ENCODE data around the gene ZNF787. TPM values are rescaled to one million over a fixed set of nuclear protein-coding genes. Genes with fewer than 3 reads are reported as not detected.

ZNF787 gene
- total RNA-seq, 1 experiment from 2014 or later = 54.6 TPM

DNA sequence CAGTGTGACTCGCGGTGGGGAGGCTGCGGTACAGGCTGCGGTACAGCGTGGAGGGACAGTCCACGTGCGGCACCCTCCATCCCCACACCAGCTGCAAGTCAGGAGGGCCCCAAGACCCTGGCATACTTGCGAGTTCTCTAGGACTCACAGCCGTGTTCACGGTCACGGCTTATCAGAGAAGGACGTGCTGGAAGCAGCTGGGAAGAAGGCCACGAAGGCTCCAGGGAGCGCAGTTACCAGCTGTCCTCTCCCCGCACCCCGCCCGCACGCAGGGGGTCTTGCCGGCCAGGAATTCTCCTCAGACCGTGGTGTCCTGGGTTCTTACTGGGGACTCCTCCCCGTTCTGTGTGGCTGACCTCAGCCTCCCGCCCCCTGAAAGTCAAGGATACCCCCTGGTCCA, 26.2 kb upstream of the ZNF787 start:
- no peaks in the 10 kb centered on the region for H3K9me3 ChIP-seq (ENCODE audit: control insufficient read depth, low read depth, low read length)
- no peaks in the 10 kb centered on the region for H3K9me3 Mint-ChIP-seq
- no CpG with 5 or more reads among the region's 22 CpGs for WGBS (ENCODE audit: extremely low coverage, insufficient read length, low lambda C conversion rate)
- H3T11ph ChIP-seq (ENCODE audit: low read length) = no peak overlapping the region
- TF ChIP-seq, protein P1, sequence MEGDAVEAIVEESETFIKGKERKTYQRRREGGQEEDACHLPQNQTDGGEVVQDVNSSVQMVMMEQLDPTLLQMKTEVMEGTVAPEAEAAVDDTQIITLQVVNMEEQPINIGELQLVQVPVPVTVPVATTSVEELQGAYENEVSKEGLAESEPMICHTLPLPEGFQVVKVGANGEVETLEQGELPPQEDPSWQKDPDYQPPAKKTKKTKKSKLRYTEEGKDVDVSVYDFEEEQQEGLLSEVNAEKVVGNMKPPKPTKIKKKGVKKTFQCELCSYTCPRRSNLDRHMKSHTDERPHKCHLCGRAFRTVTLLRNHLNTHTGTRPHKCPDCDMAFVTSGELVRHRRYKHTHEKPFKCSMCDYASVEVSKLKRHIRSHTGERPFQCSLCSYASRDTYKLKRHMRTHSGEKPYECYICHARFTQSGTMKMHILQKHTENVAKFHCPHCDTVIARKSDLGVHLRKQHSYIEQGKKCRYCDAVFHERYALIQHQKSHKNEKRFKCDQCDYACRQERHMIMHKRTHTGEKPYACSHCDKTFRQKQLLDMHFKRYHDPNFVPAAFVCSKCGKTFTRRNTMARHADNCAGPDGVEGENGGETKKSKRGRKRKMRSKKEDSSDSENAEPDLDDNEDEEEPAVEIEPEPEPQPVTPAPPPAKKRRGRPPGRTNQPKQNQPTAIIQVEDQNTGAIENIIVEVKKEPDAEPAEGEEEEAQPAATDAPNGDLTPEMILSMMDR (conservative IDR thresholded peaks at IDR 0.05) = no peak
- H4K20me1 ChIP-seq (ENCODE audit: control insufficient read depth, insufficient read depth, insufficient read length) = peaks cover 6% of the 10 kb centered on the region
- H3K56ac ChIP-seq (ENCODE audit: insufficient read length, low read depth, low read length) = no peak overlapping the region
- no peaks in the 10 kb centered on the region for H3K27me3 Mint-ChIP-seq (ENCODE audit: low read depth)
- H4K91ac ChIP-seq (ENCODE audit: insufficient read length, low read depth, low read length) = no peak overlapping the region
- no peak overlapping the region for H3K4me2 ChIP-seq (ENCODE audit: insufficient read depth, insufficient read length, low read length)
- H3K27ac ChIP-seq (ENCODE audit: insufficient read length, low read depth, low read length) = no peak overlapping the region
- H4K8ac ChIP-seq (replicated peaks; ENCODE audit: insufficient read length, low read depth, low read length) = no peak overlapping the region
- H4K5ac ChIP-seq (ENCODE audit: insufficient read length, low read depth, low read length) = no peak overlapping the region
- H3K4me1 Mint-ChIP-seq = peaks cover 4 to 5% of the 10 kb centered on the region in 2 experiments
- H2BK12ac ChIP-seq (ENCODE audit: insufficient read length, low read depth, low read length) = no peak overlapping the region
- H3K4me3 Mint-ChIP-seq = no peak overlapping the region
- no peak overlapping the region for H3K4ac ChIP-seq (ENCODE audit: low read depth, low read length)
- H3K36me3 Mint-ChIP-seq (ENCODE audit: insufficient read depth in 1 of 3, low read depth in 3 of 3) = peaks cover 17 to 34% (median 33%) of the 10 kb centered on the region in 3 experiments
- H3K23ac ChIP-seq (ENCODE audit: insufficient read length, low read depth, low read length) = no peak overlapping the region
- no peak overlapping the region for H2AFZ ChIP-seq (ENCODE audit: low read length)
- no peak for DNase-seq
- H3K79me1 ChIP-seq (ENCODE audit: insufficient read depth, low read depth, low read length, poor library complexity, severe bottlenecking) = no peaks in the 10 kb centered on the region
- H3K4me1 ChIP-seq (ENCODE audit: insufficient read depth, low read length) = no peaks in the 10 kb centered on the region
- no peak overlapping the region for H2BK120ac ChIP-seq (ENCODE audit: low read depth, low read length, poor library complexity, severe bottlenecking)
- no peaks in the 10 kb centered on the region for H3K27me3 ChIP-seq (ENCODE audit: insufficient read depth, low read length)
- no peak overlapping the region for H3K14ac ChIP-seq (ENCODE audit: insufficient read depth, low read length)
- no peak overlapping the region for H2BK5ac ChIP-seq (ENCODE audit: insufficient read length, low read length)
- H3K18ac ChIP-seq (ENCODE audit: insufficient read length, low read depth, low read length) = no peak overlapping the region
- H3K9ac ChIP-seq (ENCODE audit: extremely low read depth, insufficient read length, low read length) = no peak overlapping the region
- no peak overlapping the region for H3K27ac Mint-ChIP-seq
- H2AK5ac ChIP-seq (ENCODE audit: insufficient read length, low read length) = no peak overlapping the region
- H3K79me2 ChIP-seq (ENCODE audit: insufficient read depth, low read length) = peaks cover 5% of the 10 kb centered on the region; the same call in 1 of the 2 replicates
- no peak overlapping the region for H2BK20ac ChIP-seq (ENCODE audit: low read depth, low read length, poor library complexity, severe bottlenecking)
- H3K23me2 ChIP-seq (ENCODE audit: insufficient read length, low read depth, low read length, poor library complexity, severe bottlenecking) = no peaks in the 10 kb centered on the region
- no peak overlapping the region for H2BK15ac ChIP-seq (ENCODE audit: low read depth, low read length)
